GM21515 (cell line): ENCODE measurements around the gene PYGM.
A peak's percentile ranks its signal among the peaks of the same experiment; 100 is the strongest.

ENCODE experiments used
- ATAC-seq: cut with Tn5 transposase; IDR thresholded peaks from one replicate; pipeline ENCODE4 v1.9.1; 2021; ENCODE audit not compliant: unreplicated experiment

Gene PYGM

DNA sequence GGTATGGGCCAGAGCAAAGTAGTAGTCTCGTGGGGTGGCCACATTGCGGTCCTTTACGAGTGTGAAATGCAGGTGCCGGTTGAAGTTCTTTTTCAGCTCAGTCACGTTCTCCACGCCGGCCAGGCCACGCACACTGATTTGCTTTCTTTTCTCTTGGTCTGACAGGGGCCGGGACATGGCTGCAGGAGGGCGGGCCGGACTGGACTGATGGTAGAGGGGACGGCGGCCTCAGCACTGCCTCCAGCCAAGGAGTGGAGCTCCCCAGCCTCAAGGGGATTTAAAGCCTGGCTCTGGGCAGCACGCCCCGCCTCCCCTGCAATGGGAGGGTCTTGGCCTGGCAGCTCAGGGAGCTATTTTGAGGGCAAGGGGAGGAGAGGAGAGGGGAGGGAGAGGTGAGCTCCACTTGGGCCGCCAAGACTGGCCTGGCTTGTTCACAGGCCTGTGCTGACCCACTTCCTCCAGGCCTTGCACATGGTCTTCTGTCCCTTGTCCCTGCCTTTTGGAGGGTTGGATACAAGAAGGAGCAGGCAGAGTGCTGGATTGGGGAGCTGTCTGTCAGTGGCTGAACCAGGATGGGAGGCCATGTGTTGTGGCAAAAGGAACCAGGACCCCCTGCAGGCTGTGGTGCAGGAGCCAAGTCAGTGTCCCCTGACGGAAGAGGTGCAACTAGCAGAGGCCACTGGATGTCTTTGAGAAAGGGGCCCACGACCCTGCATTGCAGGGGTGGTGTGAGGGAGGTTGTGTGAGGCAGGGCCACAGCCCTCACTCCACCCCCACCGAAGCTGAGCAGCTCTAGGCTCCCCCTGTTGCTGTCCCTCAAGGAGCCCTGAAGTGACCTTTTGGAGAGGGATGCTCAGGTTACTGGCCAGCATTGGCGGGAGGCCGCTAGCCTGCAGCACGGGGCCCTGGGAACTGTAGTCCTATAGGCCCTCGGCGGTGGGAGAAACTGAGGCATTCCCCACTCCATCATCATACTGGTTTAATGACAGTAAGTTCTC is at the start of gene PYGM:
PYGM (minus strand) TSS at position 253 of the 998 bp plus-strand sequence; CDS start at position 177, 76 bp downstream.
- no peak for ATAC-seq

DNA sequence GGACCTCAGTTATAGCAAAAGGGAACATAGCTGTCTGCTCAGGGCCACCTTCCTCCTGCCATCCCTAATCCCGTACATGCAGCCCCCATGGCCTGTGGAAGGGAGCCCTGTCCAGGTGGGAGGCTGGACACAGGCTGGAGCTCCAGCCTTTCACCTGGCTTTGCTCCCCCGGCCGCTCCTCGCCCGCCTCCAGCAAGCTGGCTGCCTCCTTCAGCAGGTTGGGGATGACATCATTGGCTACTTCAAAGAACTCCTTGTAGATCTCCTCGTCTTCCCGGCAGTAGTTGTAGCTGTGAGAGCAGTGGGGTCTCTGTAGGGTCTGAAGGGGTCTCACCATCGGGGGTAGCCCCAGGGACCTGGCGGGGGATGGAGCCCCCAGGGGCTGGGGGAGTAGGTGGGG is 45.7 kb upstream of the PYGM start:
- ATAC-seq = no peak

DNA sequence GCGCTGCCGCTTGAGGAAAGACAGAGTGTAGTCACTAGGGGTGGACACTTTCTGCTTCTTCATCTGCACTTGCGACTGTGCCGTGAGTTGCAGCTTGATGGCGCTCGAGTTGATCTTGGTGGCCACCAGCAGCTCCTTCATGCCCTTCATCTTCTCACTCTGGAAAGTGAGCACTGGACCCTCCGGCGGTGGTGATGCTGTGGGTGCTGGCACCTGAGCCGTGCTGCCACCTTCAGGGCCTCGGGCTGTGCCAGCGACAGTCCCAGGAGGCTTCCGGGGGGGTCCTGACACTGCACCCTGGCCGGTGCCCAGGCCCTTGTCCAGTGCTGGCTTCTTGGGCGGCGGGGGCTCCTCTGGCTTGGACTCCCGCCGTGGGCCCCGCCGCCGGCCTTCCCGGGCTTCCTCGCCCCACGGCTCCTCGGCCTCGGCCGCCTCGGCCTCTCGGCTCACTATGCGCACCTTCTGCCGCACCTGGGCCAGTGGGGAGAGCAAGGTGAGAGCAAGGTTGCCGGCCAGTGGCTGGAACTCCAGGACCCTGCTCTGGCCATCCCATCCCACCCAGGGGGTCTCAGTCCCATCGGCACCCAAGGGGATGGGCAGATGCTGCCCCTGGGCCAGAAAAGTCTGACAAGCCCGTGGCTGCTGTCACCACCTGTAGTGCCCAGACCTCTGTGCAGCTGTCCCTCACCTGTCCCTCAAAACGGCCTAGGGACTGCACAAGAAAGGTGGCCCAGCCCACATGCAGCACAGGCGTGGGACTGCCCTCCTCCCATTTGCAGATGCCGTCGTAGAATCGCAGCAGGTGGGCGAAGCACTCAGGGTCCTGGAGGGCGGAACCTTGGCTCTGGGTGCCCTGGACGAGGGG is 44.8 kb upstream of the PYGM start:
- ATAC-seq = no peak

DNA sequence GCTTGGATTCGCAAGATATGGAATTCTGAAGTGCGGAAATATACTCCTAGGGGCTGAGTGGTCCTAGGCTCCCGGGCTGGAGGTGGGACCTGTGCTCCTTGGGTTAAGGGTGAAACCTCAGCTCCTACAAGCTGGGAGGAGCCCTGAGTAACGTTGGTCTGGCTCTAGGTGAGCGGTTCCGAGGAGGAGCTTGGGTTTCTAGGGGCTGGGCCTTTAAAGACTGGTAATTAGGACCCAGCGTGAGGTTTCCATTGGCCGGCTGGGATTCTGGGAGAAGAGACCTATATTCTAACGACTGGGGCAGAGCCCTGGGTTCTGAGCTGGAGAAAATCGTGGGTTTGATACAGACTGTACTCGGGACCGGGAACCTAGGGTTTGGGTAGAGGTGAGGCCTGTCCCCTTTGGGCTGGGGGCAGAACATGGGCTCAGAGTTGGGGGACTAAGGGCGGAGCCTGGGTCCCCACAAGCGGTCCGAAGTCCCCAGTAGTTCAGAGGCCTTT is 44.1 kb upstream of the PYGM start:
- ATAC-seq = no peak

DNA sequence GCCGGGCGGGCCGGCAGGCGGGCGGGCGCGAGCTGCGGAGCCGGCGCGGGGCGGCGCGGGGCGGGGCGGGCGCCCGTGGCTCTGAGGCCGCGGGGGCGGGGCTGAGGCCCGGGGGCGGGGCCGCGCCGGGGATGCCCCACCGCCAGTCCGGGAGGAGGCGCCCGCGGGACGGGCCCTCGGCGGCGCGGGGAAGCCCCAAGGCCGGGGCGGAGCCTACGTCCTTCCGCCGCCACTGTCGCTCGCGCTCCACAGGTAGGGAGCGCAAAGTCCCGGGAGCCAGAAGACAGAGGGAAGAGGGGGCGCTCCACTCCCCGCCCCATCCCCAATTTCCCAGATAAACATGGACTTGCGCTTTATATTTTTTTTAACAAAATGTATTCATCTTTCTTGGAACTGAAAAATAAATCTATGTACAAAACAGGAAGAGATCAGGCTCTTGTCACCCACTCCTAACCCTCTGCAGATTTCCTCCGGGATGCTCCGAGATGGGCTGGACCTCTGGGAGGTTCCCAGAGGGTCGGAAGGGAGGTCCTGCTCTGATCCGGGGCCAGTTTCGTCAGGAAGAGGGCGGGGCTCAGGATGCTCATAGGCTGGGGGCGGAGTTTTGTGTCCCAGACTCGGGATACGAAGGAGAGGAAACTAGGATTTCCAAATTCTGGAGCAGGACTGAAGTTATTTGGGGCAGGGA is 43.5 kb upstream of the PYGM start, which contains the start of gene MAP4K2:
MAP4K2 (minus strand) TSS at position 57 of the 688 bp plus-strand sequence. CDS start 65 bp downstream, outside the sequence.
- ATAC-seq = peak; percentile 64

DNA sequence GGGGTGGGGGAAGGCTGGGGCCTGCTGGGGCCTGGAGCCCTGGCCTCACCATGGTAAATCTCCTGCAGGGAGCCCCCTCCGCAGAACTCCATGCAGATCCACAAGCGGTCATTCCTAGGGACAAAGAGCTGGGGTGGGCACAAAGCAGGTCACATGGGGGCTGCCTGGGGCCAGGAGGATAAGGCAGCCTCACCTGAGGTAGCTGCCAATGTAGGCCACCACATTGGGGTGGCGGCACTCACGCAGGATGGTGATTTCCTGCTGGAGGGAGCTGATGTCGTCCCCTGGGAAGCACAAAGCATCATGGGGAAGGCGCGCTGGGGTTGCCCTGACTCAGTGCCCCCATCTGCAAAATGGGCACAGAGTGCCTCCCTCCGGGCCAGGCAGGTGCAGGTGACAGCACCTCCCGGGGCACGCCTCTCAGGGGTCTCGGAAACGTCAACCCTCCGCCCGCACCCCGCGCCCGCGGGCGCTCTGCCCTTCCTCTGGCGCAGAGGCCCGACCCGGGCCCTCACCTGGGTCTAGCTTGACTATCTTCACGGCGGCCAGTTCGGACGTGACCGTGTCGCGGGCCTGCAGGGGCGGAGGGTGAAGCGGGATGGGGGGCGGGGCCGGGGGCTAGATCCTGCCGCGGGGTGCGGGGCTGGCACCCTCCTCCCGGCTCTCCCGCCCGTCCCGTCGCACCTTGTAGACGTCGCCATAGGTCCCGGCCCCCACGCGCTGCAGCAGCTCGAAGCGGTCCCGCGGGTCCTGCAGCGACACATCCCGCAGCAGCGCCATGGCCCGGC is 42.8 kb upstream of the PYGM start:
- ATAC-seq = peak; percentile 20

DNA sequence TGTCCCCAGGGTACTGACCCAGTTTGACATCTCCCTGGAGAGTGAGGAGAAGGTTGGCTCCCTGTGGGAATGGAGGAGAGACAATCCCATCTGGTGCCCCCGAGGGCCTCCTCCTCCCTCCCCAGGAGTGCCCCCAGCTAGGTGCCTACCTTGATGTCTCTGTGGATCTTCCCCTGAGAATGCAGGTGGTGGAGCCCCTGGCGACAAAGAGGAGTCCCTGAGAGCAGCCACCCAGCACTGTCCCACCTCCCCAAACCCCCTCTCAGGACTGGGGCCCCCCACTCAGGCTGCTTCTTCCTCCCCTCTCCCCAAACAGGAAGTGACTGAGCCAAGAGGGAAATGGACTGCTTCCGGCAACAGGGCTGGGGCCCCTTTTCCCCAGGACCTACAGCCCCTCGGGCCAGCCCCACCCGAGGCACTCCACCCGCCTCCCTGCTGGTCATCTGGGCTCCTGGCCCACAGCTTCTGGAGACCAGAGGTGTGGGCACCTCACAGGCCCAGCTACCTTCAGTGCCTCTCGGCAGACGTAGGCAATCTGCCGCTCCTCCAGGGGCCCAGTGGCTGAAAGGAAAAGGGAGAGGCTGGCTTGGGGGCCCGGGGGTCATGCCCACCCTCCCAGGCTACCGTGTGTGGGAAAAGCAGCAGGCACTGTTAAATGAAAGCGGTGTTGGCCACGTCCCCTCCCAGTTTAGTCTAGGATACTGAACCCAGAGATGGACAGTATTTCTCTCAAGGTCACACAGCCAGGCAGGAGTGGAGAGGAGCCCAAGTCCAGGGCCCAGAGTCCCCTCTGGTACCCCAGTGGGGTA is 42.0 kb upstream of the PYGM start:
- ATAC-seq = no peak

DNA sequence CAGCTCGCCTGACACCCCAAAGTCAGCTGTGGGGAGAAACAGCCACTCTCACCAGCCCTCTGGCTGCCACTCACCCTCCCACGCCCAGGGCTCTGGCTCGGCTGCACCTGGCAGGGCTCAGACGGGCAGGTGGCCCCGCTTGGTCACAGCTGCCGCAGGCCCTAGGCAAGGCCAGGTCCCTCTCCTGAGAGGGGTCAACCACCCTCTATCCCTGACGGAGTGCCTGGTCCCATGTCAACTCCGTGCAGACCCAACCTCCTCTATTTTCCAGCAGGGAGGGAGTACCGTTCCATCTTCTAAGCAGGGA is 41.3 kb upstream of the PYGM start:
- ATAC-seq = no peak

DNA sequence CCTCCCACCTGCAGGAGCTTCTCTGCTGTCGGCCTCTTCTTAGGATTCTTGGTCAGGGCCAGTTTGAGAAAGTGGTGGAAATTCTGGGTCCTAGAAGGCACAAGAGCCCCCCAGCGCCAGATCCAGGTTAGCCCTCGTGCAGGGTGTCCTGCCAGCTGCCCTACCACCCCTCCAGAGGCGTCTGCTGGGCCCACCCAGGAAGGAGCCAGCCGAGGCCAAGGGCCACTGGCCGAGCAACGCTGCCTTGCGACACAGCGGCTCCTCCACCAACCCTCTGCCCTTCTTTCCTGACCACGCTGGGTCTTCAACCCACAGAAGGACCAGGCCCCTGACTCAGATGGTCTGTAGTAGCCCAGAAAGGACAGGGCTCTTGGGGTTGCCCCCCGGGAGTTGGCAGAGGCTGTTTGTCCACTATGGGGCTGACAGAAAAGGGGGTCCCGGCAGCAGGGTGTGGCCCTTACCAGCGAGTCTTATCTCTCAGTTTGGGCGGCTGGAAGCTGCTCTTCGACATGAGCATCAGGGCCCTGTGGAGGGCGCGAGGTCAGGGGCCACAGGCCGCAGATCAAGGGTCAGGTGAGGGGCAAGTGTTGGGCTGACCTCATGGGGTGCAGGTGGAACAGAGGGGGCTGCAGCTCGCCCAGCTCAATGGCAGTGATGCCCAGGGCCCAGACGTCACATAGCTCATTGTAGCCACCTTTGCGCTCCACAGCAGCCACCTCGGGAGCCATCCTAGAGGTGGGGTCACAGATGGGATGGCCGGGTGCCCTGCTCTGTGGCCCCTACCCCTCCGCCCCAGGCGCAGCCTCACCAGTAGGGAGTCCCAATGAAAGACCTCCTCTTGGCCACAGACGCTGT is 40.8 kb upstream of the PYGM start:
- no peak for ATAC-seq

DNA sequence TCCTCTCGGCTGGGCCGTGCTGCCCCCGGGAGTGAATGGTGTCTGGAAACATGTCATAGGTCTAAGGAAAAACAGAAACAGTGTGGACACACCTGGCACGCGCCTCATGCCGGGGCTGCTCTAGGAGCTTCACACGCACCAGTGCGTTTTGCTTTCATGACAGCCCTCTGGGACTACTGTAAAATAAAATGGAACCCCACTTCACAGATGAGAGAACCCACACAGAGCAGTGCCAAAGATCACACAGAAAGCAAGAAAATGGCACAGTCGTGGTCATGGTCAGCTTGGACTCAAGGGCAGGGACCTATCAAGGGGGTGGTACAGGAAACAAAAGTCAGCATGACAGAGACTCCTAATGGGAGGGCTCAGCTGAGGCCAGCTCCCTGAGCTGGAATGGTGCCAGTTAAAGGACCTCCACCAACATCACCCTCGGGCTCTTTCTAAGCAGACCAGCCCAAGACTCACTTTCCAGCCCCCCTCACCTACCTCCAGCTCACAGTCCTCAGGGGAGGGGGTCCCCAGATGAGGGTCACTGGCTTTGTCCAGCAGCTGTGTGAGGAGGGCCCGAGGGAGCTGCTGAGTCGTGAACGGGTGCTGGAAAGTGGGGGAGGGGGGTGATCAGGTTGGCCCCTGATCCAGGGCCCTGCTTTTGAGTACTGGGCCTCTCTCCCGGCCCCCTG is 40.0 kb upstream of the PYGM start:
- ATAC-seq = no peak

DNA sequence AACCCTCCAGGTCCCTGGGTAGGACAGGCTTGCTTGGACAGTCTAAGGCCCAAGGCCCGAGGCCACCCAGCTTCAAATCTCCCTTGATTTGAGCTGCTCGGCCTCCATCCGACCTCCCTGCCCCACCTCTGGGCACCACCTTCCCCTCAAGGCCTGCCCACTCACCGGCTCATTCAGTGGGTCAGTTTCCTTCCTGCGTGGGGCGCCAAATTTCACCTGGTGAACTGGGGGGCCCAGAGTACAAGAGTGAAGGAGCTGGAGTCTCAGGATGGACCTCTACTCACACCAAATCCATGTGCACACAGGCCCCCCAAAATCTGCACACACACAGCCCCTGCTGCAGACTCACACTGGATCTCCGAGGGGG is 39.5 kb upstream of the PYGM start:
- ATAC-seq = no peak

DNA sequence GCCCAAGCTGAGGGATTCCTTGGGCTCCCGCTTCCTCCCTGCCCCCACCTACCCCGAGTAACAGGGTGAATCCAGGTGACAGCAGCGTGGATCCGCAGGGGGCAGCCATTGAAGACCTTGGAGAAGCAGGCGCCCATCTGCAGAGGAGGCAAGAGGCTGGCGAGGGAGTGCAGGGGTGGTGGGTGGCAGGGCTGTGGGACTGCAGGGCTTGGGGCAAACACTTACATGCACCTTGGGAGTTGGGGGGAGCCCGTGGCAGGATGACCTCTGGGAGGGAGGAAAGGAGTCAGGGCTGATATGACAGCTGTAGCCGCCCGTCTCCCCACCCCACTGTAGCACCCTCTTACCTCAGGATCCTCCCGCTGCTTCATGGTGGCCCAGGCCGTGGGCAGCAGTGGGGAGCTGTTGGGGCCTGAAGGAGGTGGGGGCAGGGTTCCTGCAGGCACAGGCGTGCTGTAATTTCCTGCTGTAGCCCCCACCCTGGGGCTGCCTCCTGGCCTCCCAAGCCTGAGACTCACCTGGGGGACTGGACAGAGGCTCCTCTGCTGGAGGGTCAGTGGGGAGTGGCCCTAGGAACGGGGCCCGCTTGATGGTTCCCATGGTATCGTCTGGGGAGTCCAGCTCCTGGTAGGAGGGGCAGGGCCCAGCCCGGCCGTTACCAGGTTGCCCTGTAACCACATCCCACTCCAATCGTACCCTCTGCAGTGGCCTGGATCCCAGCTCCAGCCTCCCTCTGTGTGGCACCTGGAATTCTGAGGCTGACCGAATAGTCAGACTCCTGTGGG is 37.2 kb upstream of the PYGM start:
- no peak for ATAC-seq

DNA sequence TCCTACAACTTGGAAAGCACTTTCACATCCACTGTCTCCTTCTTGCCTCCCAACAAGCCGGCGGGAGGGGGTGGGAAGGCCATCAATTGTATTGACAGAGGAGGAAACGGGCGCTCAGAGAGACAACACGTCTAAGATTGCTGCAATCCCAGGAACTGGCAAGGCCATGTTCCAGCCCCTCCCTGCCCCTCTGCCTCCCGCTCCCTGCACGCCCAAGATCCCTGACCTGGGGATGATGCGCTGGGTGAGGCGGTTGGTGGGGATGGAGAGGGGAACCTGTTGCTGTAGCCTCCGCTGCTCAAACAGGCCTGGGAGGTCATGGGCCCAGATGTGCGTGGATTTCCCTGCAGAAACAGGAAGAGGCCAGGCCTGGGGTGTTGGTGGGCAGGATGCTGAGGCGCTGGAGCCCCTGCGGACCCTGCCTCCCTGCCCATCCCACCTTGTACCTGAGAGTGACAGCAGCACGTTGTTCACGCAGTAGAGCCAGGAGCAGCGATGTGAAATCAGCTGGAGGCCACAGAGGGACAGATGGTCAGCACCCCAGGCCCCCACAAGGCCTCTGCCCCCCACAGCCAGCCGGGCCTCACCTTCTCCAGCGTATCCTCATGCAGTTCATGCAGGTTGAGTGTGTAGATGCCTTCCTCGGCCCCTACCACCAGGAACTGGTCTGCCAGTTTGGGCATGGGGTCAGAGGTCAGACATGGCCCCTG is 36.4 kb upstream of the PYGM start:
- ATAC-seq = no peak

DNA sequence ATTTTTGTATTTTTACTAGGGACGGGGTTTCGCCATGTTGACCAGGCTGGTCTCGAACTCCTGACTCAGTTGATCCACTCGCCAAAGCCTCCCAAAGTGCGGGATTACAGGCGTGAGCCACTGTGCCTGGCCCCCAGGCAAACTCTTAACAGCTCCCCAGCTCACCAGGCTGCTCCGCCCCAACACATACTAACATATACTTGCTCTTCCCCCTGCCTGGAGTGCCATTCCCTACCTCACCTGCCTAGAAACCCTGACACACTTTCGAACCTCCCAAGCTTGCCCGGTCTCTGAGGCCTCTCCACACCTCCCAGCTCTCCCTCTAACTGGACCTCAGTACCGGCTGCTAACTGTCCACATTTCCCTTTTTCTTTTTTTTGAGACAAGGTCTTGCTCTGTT is 34.8 kb upstream of the PYGM start:
- ATAC-seq = no peak

DNA sequence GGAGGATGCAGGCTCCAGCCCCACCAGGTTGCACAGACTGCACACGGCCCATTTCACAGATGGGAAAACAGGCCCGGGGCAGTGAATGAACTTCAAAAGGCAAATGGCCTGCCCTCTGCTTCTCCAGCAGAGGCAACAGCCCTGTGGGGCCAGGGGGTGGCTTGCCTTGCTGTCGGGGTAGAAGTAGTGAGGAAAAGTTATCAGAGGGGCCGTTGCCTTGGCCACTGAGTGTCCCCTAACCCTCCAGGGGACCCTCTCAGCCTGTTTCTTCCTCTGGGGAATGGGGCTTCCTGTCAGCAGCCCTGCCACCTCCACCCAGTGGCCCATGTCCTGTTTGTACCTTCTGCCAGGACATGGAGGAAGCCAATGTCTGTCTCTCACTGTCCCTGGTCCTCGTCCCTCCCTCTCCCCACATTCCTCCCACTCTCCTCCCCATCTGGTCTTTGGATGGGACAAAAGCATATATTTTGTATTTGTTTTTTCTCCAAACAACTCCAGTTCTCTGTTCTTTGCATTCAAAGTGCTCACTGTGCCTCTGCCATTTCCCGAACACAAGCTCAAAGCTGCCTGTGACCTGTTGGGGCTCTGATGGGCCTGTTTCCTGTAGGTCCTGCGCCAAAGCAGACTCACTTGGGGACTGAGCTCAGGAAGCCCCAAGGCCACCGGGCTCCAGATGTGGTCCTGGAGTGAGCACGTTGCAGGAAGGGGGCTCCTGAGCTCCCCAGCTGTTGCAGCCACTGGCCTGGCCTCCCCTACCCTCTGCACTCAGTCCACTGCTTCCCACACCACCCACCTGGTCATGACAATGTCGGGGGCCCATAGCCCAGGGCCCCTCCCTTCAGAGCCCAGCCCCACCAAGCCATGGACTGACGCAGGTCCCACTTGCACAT is 33.7 kb upstream of the PYGM start:
- ATAC-seq = no peak

DNA sequence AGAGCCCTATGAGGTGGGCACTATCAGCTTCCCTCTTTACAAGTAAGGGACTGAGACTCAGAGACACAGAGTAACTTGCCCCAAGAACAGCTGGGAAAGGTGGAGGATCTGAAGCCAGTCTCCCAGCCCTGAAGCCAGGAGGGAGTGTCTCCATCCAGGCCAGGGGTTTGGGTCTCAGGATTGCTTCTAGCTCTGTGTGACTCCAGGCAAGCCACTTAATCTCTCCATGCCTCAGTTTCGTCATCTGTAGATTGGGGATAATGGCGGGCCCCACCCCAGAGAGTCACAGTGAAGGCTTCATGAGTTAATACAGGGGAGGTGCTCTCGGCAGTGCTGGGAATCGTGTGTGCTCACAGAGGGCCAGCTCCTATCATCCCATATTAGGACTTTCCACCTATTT is 32.7 kb upstream of the PYGM start:
- ATAC-seq = no peak
